Panc1 (cell line): ENCODE data around the gene OSBPL9.

ENCODE experiments used
- CTCF ChIP-seq: fragments of 450-650 bp; IDR thresholded peaks from 2 replicates; pipeline ENCODE4 v1.5.1; 2017; ENCODE audit warnings: mild to moderate bottlenecking
- TCF7L2 ChIP-seq: IDR thresholded peaks from 2 replicates; pipeline ENCODE4 v1.6.1; 2011; ENCODE audit warnings: mild to moderate bottlenecking, low read depth, low read length, inconsistent platforms

- TF ChIP-seq CTCF (no peak), TCF7L2 (no peak)
These were observed 175.0 kb downstream of the OSBPL9 start for GRCh38 chr1:51791888-51792287.
